PFSK-1 (cell line): Measurements from ENCODE around the gene MIR17HG.

ENCODE experiments used
- POLR2AphosphoS5 ChIP-seq: IDR thresholded peaks from 2 replicates; pipeline ENCODE4 v1.6.1; 2012; ENCODE audit warnings: low read depth, mild to moderate bottlenecking, control low read depth, low read length, moderate library complexity
- TAF1 ChIP-seq: IDR thresholded peaks from 2 replicates; pipeline ENCODE4 v1.6.1; 2012; ENCODE audit warnings: low read length, control low read depth, borderline replicate concordance; ENCODE audit not compliant: insufficient read depth

DNA sequence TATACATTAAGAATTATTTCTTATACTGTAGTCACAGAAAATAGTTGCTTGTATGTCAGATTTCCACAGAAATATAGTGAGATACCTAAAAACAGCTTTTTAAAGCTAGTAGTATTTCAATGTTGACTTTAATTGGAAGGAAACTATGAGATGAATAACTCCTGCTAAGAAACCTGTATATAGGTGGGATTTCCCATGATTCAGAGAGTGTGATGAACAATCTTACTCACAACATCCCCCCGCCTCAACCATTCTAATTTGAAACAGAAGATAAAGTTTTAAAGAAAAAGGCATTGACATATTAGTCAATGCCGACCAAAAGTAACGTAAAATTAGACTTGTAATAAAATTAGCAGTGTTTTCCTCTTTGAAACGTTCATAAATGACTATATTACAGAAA lies 1.4 kb upstream of the MIR17HG start:
- TF ChIP-seq TAF1, result no peak
- TF ChIP-seq POLR2AphosphoS5, result no peak
